PFSK-1 (cell line): ENCODE measurements around the gene RANBP3.

ENCODE experiments used
- POLR2AphosphoS5 ChIP-seq: IDR thresholded peaks from 2 replicates; pipeline ENCODE4 v1.6.1; 2012; ENCODE audit warnings: low read depth, mild to moderate bottlenecking, control low read depth, low read length, moderate library complexity
- SIN3A ChIP-seq: IDR thresholded peaks from 2 replicates; pipeline ENCODE4 v1.6.1; 2012; ENCODE audit warnings: mild to moderate bottlenecking, low read length, moderate library complexity, borderline replicate concordance; ENCODE audit not compliant: insufficient read depth
- TAF1 ChIP-seq: IDR thresholded peaks from 2 replicates; pipeline ENCODE4 v1.6.1; 2012; ENCODE audit warnings: low read length, control low read depth, borderline replicate concordance; ENCODE audit not compliant: insufficient read depth
- TF ChIP-seq, protein P1 (sequence below), 2 experiments: IDR thresholded peaks; 2 replicates each; pipeline versions ENCODE4 v1.6.1 to v1.8.0; 2011 to 2012; ENCODE audit warnings: low read depth in 2 of 2, low read length in 2 of 2, control low read depth in 1 of 2, inconsistent platforms in 1 of 2, mild to moderate bottlenecking in 1 of 2, moderate library complexity in 1 of 2; ENCODE audit not compliant: insufficient read depth in 1 of 2

DNA sequence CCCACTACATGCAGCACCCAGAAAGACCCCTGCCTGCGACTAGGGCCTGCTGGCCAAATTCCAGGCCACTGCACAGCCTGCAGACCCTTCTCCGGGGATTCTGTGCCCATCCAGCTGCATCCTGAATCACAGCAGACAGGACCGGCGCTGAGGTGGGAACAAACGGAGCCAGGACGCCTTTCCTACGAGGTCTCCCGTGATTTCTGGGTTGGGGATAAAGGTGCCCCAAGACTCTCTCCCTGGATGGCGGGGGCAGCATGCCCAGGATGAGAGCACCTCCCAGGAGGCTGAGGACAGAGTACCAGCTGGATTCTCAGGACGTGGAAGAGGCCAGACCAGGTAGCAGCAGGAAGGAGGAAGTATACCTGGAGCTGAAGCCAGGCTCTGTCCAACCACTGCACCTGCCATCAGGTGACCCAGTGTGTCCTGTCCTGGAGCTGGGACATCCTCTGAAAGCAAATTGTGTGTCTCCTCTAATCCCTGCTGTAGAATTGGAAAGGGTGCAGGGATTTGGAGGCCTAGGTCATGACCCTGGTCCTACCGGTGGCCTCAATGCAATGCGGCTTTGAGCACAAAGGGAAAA is 104.2 kb downstream of the RANBP3 start:
- TF ChIP-seq, protein P1, sequence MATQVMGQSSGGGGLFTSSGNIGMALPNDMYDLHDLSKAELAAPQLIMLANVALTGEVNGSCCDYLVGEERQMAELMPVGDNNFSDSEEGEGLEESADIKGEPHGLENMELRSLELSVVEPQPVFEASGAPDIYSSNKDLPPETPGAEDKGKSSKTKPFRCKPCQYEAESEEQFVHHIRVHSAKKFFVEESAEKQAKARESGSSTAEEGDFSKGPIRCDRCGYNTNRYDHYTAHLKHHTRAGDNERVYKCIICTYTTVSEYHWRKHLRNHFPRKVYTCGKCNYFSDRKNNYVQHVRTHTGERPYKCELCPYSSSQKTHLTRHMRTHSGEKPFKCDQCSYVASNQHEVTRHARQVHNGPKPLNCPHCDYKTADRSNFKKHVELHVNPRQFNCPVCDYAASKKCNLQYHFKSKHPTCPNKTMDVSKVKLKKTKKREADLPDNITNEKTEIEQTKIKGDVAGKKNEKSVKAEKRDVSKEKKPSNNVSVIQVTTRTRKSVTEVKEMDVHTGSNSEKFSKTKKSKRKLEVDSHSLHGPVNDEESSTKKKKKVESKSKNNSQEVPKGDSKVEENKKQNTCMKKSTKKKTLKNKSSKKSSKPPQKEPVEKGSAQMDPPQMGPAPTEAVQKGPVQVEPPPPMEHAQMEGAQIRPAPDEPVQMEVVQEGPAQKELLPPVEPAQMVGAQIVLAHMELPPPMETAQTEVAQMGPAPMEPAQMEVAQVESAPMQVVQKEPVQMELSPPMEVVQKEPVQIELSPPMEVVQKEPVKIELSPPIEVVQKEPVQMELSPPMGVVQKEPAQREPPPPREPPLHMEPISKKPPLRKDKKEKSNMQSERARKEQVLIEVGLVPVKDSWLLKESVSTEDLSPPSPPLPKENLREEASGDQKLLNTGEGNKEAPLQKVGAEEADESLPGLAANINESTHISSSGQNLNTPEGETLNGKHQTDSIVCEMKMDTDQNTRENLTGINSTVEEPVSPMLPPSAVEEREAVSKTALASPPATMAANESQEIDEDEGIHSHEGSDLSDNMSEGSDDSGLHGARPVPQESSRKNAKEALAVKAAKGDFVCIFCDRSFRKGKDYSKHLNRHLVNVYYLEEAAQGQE (IDR thresholded peaks at IDR 0.05; ENCODE audit: insufficient read depth in 1 of 2, low read depth in 2 of 2, low read length in 2 of 2) = no peak
- TF ChIP-seq SIN3A (no peak), POLR2AphosphoS5 (no peak), TAF1 (no peak)
